Erythroblast (primary cell): ENCODE data around the gene COL25A1.
"Not testable (repeated sequence)": the region's sequence is repeated elsewhere in the genome, so short reads cannot be mapped to it uniquely, and the experiment has no call there.

Experiments used
- GATA1 ChIP-seq: IDR thresholded peaks from 2 replicates; pipeline ENCODE4 v1.6.1; 2011; ENCODE audit warnings: low read depth, mild to moderate bottlenecking, control low read depth, low read length, moderate library complexity
- POLR2A ChIP-seq: IDR thresholded peaks from 2 replicates; pipeline ENCODE4 v1.6.1; 2011; ENCODE audit warnings: mild to moderate bottlenecking, low read length

DNA sequence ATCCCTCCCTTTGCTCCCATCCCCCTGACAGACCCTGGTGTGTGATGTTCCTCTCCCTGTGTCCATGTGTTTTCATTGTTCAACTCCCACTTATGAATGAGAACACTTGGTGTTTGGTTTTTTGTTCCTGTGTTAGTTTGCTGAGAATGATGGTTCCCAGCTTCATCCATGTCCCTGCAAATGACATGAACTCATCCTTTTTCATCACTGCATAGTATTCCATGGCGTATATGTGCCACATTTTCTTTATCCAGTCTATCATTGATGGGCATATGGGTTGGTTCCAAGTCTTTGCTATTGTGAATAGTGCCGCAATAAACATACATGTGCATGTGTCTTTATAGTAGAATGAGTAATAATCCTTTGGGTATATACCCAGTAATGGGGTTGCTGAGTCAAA, 164.3 kb downstream of the COL25A1 start:
- not testable (repeated sequence) for TF ChIP-seq POLR2A, GATA1
